Measurements from ENCODE around the gene BMERB1.

- TF ChIP-seq CTCF (IDR thresholded peaks at IDR 0.05; ENCODE audit: insufficient read depth, low read depth, low read length) (no peak), EZH2 (IDR thresholded peaks at IDR 0.05; ENCODE audit: insufficient read depth, low read length) (no peak)
Observed at GRCh38 chr16:15609286-15609649, 174.9 kb downstream of the BMERB1 start.

Measured in astrocyte (in vitro differentiated cells and primary cell).